ENCODE measurements around the gene DELE1. TPM values are rescaled to one million over a fixed set of nuclear protein-coding genes. Genes with fewer than 3 reads are reported as not detected.
A peak's percentile ranks its signal among the peaks of the same experiment; 100 is the strongest.

Gene DELE1
- total RNA-seq, 1 donor from 2014 or later: 62.3 TPM

DNA sequence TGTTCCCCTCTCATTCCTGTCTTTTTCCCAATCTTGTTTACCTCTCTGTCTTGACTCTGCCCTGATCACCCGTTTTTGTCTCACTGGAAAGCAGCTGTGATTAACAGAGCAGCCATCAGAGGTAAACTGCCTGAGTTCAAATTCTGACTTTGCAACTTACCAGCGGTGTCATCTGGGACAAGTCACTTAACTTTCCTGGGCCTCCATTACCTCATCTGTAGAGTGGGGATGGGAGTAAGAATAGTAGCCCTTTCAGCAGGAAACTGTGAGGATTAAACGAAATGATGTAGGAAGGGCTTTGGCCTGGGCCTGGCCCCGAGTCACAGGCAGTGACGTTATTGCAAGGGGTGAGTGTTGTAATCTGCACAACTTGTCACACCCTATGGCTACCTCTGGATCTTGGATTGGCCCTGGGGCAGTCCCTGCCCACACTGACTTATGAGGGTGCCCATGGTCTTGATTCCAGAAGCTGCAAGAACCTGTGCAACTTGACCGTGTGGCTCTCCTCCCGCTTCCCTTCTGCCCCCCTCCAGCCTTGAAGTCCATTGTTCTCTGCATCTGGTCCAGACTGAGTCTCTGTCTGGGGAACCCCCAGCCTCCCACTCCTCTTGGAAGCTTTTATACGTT lies 35.0 kb downstream of the DELE1 start:
- Histone ChIP-seq H3K27me3 (ENCODE audit: control insufficient read depth, insufficient read depth, low read length) (no peaks in the 10 kb centered on the region), H3K4me3 (ENCODE audit: low read depth, low read length) (no peak overlapping the region), H3K36me3 (ENCODE audit: control insufficient read depth, insufficient read depth, low read length) (no peaks in the 10 kb centered on the region)
- DNase-seq (ENCODE audit: low read depth): no peak
- TF ChIP-seq, protein P1, sequence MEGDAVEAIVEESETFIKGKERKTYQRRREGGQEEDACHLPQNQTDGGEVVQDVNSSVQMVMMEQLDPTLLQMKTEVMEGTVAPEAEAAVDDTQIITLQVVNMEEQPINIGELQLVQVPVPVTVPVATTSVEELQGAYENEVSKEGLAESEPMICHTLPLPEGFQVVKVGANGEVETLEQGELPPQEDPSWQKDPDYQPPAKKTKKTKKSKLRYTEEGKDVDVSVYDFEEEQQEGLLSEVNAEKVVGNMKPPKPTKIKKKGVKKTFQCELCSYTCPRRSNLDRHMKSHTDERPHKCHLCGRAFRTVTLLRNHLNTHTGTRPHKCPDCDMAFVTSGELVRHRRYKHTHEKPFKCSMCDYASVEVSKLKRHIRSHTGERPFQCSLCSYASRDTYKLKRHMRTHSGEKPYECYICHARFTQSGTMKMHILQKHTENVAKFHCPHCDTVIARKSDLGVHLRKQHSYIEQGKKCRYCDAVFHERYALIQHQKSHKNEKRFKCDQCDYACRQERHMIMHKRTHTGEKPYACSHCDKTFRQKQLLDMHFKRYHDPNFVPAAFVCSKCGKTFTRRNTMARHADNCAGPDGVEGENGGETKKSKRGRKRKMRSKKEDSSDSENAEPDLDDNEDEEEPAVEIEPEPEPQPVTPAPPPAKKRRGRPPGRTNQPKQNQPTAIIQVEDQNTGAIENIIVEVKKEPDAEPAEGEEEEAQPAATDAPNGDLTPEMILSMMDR (IDR thresholded peaks at IDR 0.05; ENCODE audit: insufficient read depth, low read length, poor library complexity, severe bottlenecking): no peak

DNA sequence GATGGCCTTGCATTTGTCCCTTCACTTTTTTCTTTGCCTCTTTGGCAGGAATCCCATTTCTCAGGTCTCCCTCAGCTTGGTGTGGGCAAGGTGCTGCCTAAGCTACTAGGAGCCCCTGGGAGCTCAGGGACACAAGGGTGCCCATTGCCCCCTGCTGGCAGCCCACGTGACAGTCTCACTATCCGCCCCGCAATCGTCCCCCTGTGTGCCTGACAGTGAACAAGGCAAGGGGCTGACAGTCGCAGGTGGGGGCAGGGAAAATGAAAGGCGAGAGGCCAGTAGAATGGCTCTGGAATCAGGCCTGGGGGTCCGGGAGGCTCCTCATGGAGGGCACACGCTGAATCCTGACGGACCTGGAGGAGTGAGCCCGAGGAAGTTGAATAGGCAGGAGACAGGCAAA lies 36.3 kb downstream of the DELE1 start:
- H3K27me3 ChIP-seq (ENCODE audit: control insufficient read depth, insufficient read depth, low read length): no peaks in the 10 kb centered on the region
- TF ChIP-seq, protein P1 (IDR thresholded peaks at IDR 0.05; ENCODE audit: insufficient read depth, low read length, poor library complexity, severe bottlenecking): peak; percentile 48
- DNase-seq (ENCODE audit: low read depth): no peak
- no peaks in the 10 kb centered on the region for H3K36me3 ChIP-seq (ENCODE audit: control insufficient read depth, insufficient read depth, low read length)
- no peak overlapping the region for H3K4me3 ChIP-seq (ENCODE audit: low read depth, low read length)

DNA sequence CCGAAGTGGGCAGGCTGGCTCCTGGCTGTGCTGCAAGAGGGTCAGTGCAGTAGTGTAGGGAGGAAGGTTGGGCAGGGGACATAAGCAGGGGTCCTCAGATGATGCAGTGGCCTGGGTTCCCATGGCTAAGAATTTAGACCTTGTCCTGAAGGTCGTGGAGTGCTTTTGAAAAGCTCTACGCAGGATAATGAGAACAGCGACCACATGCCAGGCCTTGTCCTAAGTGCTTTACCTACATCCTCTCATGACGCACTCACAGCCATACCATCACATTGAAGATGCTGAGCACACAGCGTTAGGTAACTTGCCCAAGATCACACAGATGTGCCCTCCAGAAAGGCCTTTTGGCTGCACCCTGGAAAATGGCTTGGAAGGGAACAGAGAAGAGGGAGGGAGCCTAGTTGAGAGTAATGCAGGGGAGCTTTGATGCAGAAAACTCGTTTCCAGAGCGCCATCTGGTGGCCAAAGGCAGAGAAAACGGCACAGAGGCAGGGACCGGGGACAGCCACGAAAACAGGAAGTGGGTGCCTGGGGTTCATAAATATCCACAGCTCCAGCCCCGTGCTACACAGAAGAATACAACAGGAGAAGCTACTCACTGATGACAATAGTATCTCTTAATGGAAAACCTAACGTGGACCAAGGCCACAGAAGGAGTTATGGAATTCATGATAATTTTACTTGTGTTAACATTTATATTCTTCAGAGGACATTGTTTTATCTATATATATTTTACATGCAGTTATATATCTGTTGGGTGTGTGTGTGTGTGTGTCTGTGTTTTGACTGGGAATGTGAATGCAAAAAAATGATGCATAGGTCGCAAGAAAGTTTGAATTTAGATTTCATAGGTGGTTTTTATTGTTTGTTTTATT lies 37.0 kb downstream of the DELE1 start:
- no peak overlapping the region for H3K4me3 ChIP-seq (ENCODE audit: low read depth, low read length)
- TF ChIP-seq, protein P1 (IDR thresholded peaks at IDR 0.05; ENCODE audit: insufficient read depth, low read length, poor library complexity, severe bottlenecking): peak; percentile 90
- no peaks in the 10 kb centered on the region for H3K27me3 ChIP-seq (ENCODE audit: control insufficient read depth, insufficient read depth, low read length)
- H3K36me3 ChIP-seq (ENCODE audit: control insufficient read depth, insufficient read depth, low read length): no peaks in the 10 kb centered on the region
- DNase-seq (ENCODE audit: low read depth): peak; percentile 34

DNA sequence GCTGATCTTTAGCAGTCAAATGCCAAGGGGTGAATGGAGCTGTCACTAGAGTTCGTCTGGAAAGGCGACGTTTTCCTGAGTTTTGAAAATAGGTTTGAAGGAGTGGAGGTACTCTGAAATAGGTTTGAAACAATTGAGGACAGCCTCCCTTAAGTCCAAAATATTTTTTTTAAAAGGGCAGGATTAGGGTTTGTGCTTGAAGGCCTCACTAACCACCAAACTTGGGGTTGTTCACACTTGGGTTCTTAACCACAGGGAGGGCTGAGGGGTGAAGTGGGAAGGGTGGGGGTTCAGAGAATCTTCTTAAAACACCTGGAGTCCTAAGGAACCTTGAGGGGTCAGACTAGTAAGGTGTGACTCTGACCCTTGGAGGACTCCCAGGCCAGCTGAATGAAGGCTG lies 37.8 kb downstream of the DELE1 start:
- DNase-seq (ENCODE audit: low read depth): no peak
- Histone ChIP-seq H3K4me3 (ENCODE audit: low read depth, low read length) (no peak overlapping the region), H3K36me3 (ENCODE audit: control insufficient read depth, insufficient read depth, low read length) (no peaks in the 10 kb centered on the region), H3K27me3 (ENCODE audit: control insufficient read depth, insufficient read depth, low read length) (no peaks in the 10 kb centered on the region)
- TF ChIP-seq, protein P1 (IDR thresholded peaks at IDR 0.05; ENCODE audit: insufficient read depth, low read length, poor library complexity, severe bottlenecking): no peak

GRCh38 chr5:141963701-141964100 lies 40.0 kb downstream of the DELE1 start:
- TF ChIP-seq, protein P1 (IDR thresholded peaks at IDR 0.05; ENCODE audit: insufficient read depth, low read length, poor library complexity, severe bottlenecking): no peak
- DNase-seq (ENCODE audit: low read depth): no peak
- Histone ChIP-seq H3K27me3 (ENCODE audit: control insufficient read depth, insufficient read depth, low read length) (no peaks in the 10 kb centered on the region), H3K4me3 (ENCODE audit: low read depth, low read length) (no peak overlapping the region), H3K36me3 (ENCODE audit: control insufficient read depth, insufficient read depth, low read length) (no peaks in the 10 kb centered on the region)
